ENCODE data around the gene BCR. TPM values are rescaled to one million over a fixed set of nuclear protein-coding genes. Genes with fewer than 3 reads are reported as not detected.
"Not testable (repeated sequence)": the region's sequence is repeated elsewhere in the genome, so short reads cannot be mapped to it uniquely, and the experiment has no call there.

The BCR gene
- total RNA-seq, 1 donor, result 28.6 TPM

DNA sequence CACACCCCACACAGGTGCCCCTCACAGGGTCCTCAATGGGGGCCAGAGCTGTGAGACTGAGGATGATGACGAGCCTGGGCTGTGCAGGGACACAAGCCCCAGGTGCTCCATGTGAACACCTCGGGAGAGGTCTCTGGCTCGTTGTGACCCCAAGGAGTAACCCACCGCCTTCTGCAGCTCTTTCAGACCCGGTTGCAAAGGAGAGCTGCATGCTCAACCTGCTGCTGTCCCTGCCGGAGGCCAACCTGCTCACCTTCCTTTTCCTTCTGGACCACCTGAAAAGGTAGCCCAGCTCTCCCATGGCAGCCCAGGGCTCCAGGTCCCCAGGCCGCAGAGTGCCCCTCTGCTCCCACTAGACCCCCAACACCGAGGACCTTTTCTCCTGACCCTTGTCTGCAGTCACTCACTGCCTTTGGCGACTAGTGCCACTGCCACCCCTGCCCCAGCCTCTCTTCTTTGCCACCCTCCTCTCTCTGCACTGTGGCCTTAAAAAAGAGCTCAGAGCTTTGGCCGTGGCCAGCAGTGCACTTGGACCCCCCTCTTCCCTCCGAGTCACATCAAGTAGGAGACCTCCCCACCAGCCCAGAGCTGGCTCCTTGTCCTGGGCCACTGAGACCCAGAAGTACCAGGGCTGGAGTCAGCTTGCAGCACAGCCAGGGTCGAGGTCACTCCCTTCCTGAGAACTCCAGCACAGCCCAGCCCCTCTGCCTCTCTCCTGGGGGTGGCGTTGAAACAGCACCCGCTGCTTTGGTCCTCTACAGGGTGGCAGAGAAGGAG is 133.7 kb downstream of the BCR start:
- TF ChIP-seq, protein P1, sequence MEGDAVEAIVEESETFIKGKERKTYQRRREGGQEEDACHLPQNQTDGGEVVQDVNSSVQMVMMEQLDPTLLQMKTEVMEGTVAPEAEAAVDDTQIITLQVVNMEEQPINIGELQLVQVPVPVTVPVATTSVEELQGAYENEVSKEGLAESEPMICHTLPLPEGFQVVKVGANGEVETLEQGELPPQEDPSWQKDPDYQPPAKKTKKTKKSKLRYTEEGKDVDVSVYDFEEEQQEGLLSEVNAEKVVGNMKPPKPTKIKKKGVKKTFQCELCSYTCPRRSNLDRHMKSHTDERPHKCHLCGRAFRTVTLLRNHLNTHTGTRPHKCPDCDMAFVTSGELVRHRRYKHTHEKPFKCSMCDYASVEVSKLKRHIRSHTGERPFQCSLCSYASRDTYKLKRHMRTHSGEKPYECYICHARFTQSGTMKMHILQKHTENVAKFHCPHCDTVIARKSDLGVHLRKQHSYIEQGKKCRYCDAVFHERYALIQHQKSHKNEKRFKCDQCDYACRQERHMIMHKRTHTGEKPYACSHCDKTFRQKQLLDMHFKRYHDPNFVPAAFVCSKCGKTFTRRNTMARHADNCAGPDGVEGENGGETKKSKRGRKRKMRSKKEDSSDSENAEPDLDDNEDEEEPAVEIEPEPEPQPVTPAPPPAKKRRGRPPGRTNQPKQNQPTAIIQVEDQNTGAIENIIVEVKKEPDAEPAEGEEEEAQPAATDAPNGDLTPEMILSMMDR (IDR thresholded peaks at IDR 0.05; ENCODE audit: extremely low read depth, low read depth, low read length), result no peak
- no peak overlapping the region for H3K27ac ChIP-seq (ENCODE audit: low read depth, low read length)
- no peak overlapping the region for H2AFZ ChIP-seq (ENCODE audit: low read length)

DNA sequence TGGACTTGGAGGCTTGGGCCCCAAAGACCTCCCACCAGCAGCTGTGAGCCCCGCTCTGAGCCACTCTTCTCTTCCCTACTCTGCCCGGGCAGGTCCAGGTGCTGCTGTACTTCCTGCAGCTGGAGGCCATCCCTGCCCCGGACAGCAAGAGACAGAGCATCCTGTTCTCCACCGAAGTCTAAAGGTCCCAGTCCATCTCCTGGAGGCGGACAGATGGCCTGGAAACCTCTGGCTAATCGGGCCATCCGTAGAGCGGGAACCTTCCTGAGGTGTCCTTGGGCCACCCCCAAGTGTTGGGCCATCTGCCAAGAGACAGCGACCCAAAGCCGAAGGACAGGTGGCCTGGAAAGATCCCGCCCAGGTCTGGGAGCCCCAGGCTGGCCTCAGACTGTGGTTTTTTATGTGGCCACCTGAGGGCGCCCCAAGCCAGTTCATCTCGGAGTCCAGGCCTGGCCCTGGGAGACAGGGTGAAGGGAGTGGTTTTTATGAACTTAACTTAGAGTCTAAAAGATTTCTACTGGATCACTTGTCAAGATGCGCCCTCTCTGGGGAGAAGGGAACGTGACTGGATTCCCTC is 135.1 kb downstream of the BCR start:
- Histone ChIP-seq H3K27ac (ENCODE audit: low read depth, low read length) (no peak overlapping the region), H3K4me1 (ENCODE audit: insufficient read depth, low read length) (no peaks in the 10 kb centered on the region), H3K79me2 (ENCODE audit: insufficient read depth, low read length) (no peaks in the 10 kb centered on the region), H4K20me1 (ENCODE audit: insufficient read depth, low read length) (no peaks in the 10 kb centered on the region), H3K4me3 (ENCODE audit: insufficient read depth, low read length) (no peak overlapping the region), H3K9me3 (ENCODE audit: low read depth, low read length) (no peaks in the 10 kb centered on the region), H3K4me2 (ENCODE audit: insufficient read depth, low read length) (peak overlapping the region; percentile 23), H2AFZ (ENCODE audit: low read length) (no peak overlapping the region), H3K36me3 (ENCODE audit: insufficient read depth, low read length) (no peaks in the 10 kb centered on the region), H3K27me3 (ENCODE audit: insufficient read depth, low read length) (no peaks in the 10 kb centered on the region)
- TF ChIP-seq, protein P1 (IDR thresholded peaks at IDR 0.05; ENCODE audit: extremely low read depth, low read depth, low read length), result peak; percentile 61
- peak; percentile 88 for DNase-seq (ENCODE audit: insufficient read length, low spot score, missing footprints)

More for the DNA sequence above, 133.7 kb downstream of the BCR start:
- no peaks in the 10 kb centered on the region for H3K27me3 ChIP-seq (ENCODE audit: insufficient read depth, low read length)
- no peak for DNase-seq (ENCODE audit: insufficient read length, low spot score, missing footprints)
- no peak overlapping the region for H3K4me3 ChIP-seq (ENCODE audit: insufficient read depth, low read length)
- no peaks in the 10 kb centered on the region for H3K79me2 ChIP-seq (ENCODE audit: insufficient read depth, low read length)
- H3K9me3 ChIP-seq (ENCODE audit: low read depth, low read length), result no peaks in the 10 kb centered on the region
- H4K20me1 ChIP-seq (ENCODE audit: insufficient read depth, low read length), result no peaks in the 10 kb centered on the region
- no peaks in the 10 kb centered on the region for H3K36me3 ChIP-seq (ENCODE audit: insufficient read depth, low read length)
- no peak overlapping the region for H3K4me2 ChIP-seq (ENCODE audit: insufficient read depth, low read length)
- no peaks in the 10 kb centered on the region for H3K4me1 ChIP-seq (ENCODE audit: insufficient read depth, low read length)

DNA sequence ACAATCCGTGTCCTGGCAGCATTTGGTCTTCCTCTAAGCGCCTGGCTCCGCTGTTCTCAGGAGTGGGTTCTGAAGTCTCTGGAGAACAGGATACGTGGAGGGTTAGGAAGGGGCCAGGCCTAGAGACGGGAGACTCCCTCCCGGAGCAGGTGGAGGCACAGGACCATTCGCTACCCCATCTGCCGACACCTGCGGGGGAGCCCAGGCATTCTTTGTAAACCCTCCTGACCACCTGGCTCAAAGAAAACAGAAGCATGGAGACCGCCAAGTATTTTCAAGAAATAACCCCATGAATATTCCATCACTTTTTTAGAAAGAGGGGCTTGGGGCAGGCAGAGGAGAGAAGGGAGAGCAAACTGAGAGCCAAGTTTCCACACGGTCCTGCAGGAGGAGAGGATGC is 136.3 kb downstream of the BCR start:
- H3K27me3 ChIP-seq (ENCODE audit: insufficient read depth, low read length); H3K4me1 ChIP-seq (ENCODE audit: insufficient read depth, low read length); H3K9me3 ChIP-seq (ENCODE audit: low read depth, low read length); H3K79me2 ChIP-seq (ENCODE audit: insufficient read depth, low read length); H3K4me2 ChIP-seq (ENCODE audit: insufficient read depth, low read length); H3K4me3 ChIP-seq (ENCODE audit: insufficient read depth, low read length); H3K36me3 ChIP-seq (ENCODE audit: insufficient read depth, low read length); DNase-seq (ENCODE audit: insufficient read length, low spot score, missing footprints); H4K20me1 ChIP-seq (ENCODE audit: insufficient read depth, low read length); H3K27ac ChIP-seq (ENCODE audit: low read depth, low read length); H2AFZ ChIP-seq (ENCODE audit: low read length): not testable (repeated sequence)

DNA sequence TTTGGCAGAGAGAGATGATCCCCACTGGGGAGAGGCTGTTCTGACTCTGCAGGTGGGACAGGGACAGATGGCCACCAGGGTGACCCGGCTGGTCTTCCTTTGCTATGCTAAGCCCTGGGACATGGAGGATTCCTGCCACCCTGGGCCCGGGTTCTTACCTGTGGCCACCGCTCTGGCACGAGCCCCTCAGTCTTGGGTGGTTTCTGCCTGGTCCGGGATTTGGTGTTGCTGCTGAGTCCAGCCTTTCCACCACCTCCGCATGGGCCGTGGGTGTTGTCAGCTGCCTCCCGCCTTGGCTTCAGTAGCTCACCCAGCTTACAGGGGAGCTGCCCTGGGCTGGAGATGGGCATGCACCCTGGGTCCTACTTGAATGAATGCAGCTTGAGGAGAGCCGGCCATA is 138.0 kb downstream of the BCR start:
- H2AFZ ChIP-seq (ENCODE audit: low read length); H3K79me2 ChIP-seq (ENCODE audit: insufficient read depth, low read length); H3K4me2 ChIP-seq (ENCODE audit: insufficient read depth, low read length); DNase-seq (ENCODE audit: insufficient read length, low spot score, missing footprints); H3K27ac ChIP-seq (ENCODE audit: low read depth, low read length); H3K4me3 ChIP-seq (ENCODE audit: insufficient read depth, low read length); H3K4me1 ChIP-seq (ENCODE audit: insufficient read depth, low read length); H3K27me3 ChIP-seq (ENCODE audit: insufficient read depth, low read length); H3K9me3 ChIP-seq (ENCODE audit: low read depth, low read length); H3K36me3 ChIP-seq (ENCODE audit: insufficient read depth, low read length); H4K20me1 ChIP-seq (ENCODE audit: insufficient read depth, low read length): not testable (repeated sequence)

DNA sequence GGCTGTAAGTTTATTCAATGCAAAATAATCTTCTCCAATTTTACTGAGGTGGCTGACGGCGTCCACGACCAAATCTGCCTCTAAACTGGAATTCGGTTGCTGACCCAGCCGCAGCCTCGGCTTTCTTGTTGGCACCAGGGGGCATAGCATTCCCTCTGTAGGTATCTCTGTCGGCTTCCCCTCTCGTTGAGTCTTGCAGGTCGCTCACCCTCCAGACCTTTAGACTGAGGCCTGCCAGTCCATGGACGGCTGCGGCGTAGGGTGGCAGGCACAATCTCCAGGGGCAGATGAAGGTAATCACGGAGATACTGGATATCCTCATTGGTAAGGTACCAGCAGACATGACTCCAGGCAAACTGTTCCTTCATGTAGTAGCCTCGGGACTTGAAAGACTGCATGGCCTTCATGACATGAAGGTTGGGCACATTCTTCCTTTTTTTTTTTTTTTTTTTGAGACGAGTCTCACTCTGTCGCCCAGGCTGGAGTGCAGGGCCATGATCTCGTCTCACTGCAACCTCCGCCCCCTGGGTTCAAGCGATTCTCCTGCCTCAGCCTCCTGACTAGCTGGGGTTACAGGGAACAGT is 142.3 kb downstream of the BCR start:
- not testable (repeated sequence) for H3K36me3 ChIP-seq (ENCODE audit: insufficient read depth, low read length); H4K20me1 ChIP-seq (ENCODE audit: insufficient read depth, low read length); H2AFZ ChIP-seq (ENCODE audit: low read length); H3K4me2 ChIP-seq (ENCODE audit: insufficient read depth, low read length); H3K79me2 ChIP-seq (ENCODE audit: insufficient read depth, low read length); H3K4me3 ChIP-seq (ENCODE audit: insufficient read depth, low read length); H3K27me3 ChIP-seq (ENCODE audit: insufficient read depth, low read length); H3K27ac ChIP-seq (ENCODE audit: low read depth, low read length); H3K4me1 ChIP-seq (ENCODE audit: insufficient read depth, low read length); H3K9me3 ChIP-seq (ENCODE audit: low read depth, low read length); DNase-seq (ENCODE audit: insufficient read length, low spot score, missing footprints)

DNA sequence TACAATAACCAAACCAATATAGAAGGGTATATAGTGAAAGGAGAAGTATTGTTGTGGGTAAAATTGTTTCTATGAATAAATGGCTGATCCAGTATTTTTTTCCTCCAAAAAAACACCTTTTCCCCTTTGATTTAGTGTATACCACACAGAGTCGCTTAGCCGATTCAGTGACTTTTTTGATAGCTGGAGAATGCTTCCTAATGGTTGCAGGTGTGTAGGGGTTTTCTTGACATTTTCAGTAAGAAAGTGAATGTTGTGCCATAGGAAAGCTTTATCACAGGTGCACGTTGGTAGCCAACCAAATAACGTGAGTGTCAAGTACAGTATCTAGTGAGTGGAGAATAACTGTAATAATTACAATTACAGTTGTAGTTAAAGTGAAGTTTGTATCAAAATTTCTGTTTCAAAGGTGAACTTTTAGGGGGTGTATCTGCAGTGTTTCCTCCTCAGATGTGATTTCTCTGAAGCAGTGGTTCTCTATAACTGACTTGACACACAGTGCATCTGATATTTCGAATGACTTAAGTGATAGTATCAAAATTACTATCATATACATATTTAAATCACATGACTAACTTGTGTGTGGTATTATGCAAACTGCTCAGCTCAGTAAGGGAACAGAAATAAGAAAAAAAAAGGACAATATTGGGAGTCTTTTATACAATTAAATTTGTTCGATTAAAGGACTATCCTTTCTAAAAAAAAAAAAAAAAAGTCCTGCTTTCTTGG is 143.8 kb downstream of the BCR start:
- not testable (repeated sequence) for H3K4me3 ChIP-seq (ENCODE audit: insufficient read depth, low read length); H3K27me3 ChIP-seq (ENCODE audit: insufficient read depth, low read length); H3K4me1 ChIP-seq (ENCODE audit: insufficient read depth, low read length); H2AFZ ChIP-seq (ENCODE audit: low read length); H3K79me2 ChIP-seq (ENCODE audit: insufficient read depth, low read length); H3K27ac ChIP-seq (ENCODE audit: low read depth, low read length); DNase-seq (ENCODE audit: insufficient read length, low spot score, missing footprints); H3K4me2 ChIP-seq (ENCODE audit: insufficient read depth, low read length); H4K20me1 ChIP-seq (ENCODE audit: insufficient read depth, low read length); H3K9me3 ChIP-seq (ENCODE audit: low read depth, low read length); H3K36me3 ChIP-seq (ENCODE audit: insufficient read depth, low read length)

Data from osteoblast (primary cell).